ENCODE measurements around the gene DPM3.
A peak's percentile ranks its signal among the peaks of the same experiment; 100 is the strongest.

Gene DPM3

DNA sequence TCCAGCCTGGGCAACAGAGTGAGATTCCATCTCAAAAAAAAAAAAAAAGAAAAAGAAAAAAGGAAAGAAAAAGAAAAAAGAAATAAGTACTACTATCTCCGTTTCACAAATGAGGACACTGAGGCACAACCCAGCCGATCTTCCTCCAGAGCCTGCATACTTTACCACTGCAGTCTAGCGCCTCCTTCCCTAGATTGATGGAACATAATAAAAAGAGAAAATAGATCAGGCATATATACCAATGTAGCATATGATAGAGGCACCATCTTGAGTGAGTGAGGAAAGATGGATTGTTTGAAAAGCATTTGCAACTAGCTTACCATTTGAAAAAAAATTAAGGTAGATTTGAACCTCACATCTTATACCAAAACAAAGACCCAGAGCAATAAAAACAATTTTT is 5.2 kb upstream of the DPM3 start:
- DNase-seq = no peak

DNA sequence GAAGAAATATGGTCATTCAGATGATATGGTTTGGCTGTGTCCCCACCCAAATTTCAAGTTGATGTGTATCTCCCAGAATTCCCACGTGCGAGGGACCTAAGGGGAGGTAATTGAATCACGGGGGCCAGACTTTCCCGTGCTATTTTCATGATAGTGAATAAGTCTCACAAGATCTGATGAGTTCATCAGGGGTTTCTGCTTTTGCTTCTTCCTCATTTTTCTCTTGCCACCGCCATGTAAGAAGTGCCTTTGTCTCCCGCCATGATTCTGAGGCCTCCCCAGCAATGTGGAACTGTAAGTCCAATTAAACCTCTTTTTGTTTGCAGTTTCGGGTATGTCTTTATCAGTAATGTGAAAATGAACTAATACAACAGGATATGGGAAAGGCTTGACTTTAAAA is 1.4 kb upstream of the DPM3 start:
- no peak for DNase-seq

- no peak for DNase-seq
Measured at GRCh38 chr1:155140630-155140953, 261 bp upstream of the DPM3 start.

DNA sequence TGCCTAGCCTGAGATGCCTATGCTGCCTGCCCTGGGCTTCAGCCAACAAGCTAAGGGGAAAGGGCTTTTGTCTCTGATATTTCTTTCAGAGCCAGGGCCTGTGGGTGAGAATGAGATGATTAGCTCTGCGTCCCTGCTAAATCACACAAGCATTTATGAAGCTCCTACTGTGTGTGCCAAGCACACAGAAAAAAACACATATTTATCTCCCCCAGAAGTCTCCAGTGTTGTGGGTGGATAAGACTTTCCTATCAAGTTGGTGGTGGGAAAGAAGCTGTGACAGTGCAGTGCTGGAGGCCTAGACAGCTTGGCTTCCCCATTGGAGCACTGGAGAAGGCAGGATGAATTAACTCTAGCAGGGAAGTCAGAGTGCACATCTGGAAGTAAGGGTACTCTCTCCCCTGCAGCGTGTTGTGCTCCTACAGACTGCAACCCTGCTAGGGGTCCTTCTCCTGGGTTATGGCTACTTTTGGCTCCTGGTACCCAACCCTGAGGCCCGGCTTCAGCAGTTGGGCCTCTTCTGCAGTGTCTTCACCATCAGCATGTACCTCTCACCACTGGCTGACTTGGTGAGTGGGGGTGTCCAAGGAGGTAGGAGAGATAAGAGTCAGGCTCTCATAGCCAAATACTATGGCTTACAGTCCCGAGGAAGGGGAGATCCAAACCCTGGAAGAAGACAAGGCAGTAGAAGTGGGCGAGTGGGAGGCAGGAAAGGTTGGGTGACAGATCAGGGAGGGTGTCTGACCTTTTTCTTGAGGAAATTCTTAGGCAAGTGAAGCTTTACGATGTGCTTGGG is 3.0 kb downstream of the DPM3 start:
- no peak for DNase-seq

DNA sequence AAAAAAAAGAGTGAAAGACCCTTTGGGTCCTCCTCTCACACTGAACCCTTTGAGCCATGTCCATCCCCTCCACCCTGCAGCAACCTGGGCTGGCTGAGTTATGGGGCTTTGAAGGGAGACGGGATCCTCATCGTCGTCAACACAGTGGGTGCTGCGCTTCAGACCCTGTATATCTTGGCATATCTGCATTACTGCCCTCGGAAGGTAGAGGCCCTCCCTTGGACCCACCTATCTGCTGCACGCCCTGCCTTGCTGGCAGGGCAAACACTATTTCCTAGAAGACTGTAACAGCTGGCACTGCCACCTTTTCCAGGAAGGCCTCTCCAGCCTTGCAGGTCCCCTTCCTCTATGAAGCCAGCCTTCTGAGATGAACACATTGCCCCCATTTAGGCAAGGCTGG is 3.6 kb downstream of the DPM3 start:
- DNase-seq = peak; percentile 29

GRCh38 chr1:155135415-155136028 is 4.8 kb downstream of the DPM3 start, which contains the start of gene SLC50A1:
TSS of gene SLC50A1 (plus strand) at chr1:155135852. CDS start at chr1:155135912, 60 bp downstream.
- DNase-seq = peak; percentile 97

- peak; percentile 82 for DNase-seq
Measured at GRCh38 chr1:155134880-155135414, 5.4 kb downstream of the DPM3 start.

DNA sequence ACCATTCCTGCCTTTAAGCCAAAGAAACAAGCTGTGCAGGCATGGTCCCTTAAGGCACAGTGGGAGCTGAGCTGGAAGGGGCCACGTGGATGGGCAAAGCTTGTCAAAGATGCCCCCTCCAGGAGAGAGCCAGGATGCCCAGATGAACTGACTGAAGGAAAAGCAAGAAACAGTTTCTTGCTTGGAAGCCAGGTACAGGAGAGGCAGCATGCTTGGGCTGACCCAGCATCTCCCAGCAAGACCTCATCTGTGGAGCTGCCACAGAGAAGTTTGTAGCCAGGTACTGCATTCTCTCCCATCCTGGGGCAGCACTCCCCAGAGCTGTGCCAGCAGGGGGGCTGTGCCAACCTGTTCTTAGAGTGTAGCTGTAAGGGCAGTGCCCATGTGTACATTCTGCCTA is 6.0 kb downstream of the DPM3 start:
- DNase-seq = no peak

- DNase-seq = no peak
Measured at GRCh38 chr1:155133799-155134281, 6.5 kb downstream of the DPM3 start.

- DNase-seq = no peak
Measured at GRCh38 chr1:155131856-155132255, 8.5 kb downstream of the DPM3 start.

DNA sequence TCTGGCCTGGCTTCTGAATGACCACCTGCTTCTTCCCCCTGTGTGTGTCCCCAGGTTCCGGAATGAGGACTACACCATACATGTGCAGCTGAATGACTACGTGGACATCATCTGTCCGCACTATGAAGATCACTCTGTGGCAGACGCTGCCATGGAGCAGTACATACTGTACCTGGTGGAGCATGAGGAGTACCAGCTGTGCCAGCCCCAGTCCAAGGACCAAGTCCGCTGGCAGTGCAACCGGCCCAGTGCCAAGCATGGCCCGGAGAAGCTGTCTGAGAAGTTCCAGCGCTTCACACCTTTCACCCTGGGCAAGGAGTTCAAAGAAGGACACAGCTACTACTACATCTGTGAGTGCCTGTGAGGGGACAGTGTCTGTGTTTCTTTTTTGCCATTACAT is 9.0 kb downstream of the DPM3 start:
- no peak for DNase-seq

- peak; percentile 63 for DNase-seq
Measured at GRCh38 chr1:155130272-155131006, 9.9 kb downstream of the DPM3 start.

DNA sequence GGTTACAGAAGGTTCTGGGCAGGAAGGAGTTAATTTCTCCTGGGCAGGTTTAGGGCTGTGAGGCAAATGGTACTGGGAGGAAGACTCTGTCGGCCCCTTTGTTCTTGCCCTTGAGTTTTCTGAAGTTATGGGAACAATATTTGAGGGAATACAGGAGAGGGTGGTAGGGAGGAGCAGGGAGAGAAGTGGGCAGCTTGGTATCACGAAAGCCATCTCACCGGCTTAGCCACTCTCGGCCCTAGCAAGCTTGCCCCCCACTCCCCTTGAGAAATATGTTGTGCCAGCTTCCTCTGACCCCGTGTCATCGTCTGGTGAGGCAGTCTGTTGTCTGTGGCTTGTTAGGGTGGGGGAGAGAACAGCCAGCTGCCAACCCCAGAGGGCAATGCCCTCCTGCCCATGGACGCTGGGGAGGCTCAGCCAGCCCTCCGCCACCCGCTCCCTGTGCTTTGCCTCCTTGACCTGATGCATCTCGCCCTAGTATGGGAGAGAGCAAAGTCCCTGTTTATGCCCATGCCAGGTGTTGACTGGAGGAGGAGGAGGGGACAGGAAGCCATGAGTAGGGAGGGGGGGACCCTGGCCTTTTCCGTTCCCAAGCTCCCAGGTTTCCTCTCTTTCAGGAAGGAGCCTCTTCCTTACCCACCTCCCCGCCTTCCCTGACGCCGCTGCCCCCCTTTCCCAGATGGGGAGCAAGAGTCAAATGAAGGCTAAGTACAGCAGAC is 11.4 kb downstream of the DPM3 start:
- peak; percentile 83 for DNase-seq

GRCh38 chr1:155127967-155128754 is 12.2 kb downstream of the DPM3 start:
- peak; percentile 60 for DNase-seq

GRCh38 chr1:155127105-155127966 is 13.0 kb downstream of the DPM3 start, which contains the start of gene EFNA1:
TSS of gene EFNA1 (plus strand) at chr1:155127876. CDS start at chr1:155127978, 102 bp downstream.
- DNase-seq = peak; percentile 82

- DNase-seq = peak; percentile 91
Measured at GRCh38 chr1:155126556-155127104, 13.7 kb downstream of the DPM3 start.

- peak; percentile 91 for DNase-seq
Measured at GRCh38 chr1:155125946-155126555, 14.3 kb downstream of the DPM3 start.

GRCh38 chr1:155125511-155125945 is 14.8 kb downstream of the DPM3 start:
- DNase-seq = peak; percentile 43

DNA sequence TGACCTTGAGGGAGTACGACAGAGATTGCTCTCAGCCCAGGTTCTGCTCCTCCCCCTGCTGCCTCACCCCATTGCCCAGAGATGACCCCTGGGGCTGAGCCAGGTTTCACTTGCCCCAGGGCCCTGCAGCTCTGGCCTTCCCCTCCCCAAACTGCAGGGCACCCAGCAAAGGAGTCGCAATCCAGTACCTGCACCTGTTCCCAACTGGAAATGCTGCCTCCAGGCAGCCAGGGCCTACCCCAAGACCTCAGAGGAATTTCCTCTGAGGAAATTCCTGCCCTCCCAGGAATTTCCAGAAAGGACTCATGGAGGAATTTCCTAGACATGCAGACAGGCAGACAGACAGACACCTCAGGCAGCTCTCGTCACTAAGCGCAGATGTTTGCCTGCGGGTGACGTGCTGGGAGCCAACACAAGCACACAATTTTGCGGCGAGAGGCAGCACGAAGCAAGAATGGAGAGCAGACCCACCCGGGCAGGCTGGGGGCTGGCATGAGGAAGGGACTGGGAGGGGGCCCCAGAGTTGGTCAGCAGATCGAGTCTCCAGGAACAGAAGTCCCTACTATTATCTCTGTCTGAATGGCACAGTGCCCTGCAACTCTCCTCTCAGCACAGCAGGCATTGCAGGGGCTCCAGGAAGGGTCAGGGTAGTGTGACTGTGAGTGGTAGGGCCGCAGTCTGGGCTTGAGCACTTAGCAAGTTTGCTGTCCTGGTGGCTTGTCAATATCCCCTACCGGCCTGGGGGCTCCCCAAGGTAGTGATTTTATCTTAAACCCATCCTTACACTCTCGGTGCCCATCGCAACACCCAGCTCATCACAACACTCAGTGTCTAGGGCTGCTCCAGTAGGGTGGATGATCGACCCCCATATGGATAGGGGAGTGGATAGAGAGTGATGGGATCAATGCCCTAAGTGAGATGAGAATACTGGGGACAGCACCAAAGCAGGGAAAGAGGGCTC is 15.5 kb downstream of the DPM3 start:
- peak; percentile 47 for DNase-seq
